Stimulated activated CD8-positive, alpha-beta memory T cell treated with anti-CD3 and anti-CD28 coated beads, Interleukin-15, amount 100 ng/mL, for 48 hours (primary cell): Measurements from ENCODE around the gene LENEP.

Source experiments
- DNase-seq, 2 donors: peaks; one replicate each; pipeline ENCODE4 v3.0.0-alpha.2; 2020; ENCODE audit warnings: low read depth in 2 of 2

LENEP gene

DNA sequence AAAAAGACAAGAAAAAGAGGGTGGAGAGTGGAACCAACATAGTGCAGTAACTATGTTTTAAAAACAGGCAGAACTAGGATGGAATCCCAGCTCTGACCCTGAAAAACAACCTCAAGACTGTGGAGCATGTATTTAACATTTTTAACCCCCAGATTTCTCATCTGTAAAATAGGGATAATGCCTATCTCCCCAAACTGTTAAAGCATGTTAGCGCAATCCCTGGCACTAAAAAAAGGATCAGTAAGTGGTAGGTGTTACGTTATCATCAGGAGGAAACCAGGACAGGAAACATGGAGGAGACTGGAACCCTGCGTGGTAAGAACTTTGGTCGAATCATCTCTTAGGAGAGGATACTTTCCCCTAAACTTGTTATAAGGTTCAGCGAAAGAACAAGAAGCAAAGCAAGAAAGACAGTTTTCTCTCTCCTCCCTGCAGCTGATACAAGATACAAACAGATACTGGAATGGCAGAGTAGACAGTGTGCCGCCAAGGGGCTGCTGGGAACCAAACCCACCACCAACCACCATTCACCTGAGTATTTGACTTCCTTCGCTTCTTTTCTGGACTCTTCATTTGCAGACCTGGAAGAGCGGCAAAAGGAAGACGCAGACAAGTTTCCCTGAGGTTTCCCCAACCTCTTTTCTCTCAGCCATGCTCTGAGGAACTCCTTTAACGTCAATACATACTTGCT lies 32.8 kb upstream of the LENEP start:
- DNase-seq, result no peak

DNA sequence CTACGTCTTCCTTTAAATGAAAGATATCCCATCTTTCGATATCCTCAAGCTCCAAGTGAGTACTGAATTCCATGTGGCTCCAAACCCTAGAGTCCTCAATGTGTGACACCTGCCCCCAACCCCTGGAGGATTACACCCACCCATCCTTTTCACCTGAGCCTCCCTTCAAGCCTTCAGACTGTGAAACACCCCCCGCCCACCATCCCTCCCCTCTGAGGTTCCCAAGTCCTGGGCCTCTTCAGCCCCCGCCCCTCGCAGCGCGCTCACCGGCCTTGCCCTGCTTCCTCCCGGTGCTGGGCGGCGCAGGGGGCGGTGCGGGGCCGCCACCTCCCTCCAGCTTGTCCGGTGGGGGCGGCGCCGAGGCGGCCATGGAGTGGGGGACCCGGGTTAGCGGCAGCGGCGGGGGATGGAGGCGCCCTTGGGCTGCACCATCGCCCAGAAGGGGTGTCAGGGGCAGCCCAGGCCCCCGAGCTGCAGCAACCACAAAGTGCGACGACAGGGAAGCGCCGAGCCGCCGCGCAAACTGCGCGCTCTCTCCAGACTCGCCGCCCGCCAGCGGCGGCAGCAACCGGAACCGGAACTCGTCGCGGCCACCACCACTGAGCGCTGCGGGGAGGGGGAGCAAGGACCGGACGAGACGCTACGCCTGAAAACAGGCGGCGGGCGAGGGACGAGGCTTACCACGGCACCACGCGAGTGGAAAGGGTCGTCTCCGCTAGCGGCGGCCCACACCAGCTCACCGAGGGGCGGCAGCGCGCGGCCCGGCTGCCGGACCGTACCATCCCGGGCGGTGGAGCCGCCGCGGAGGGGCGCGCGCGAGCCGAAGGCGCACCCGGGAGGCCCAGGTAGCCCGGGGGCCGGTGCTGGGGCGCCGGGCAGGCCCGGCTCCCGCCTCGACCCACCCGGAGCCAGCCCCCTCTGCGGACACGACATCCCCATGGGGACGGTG lies 31.9 kb upstream of the LENEP start, which contains the start of gene PYGO2:
TSS of gene PYGO2 (minus strand) at position 576 of the 949 bp plus-strand sequence. CDS start at position 370, 206 bp downstream.
- DNase-seq, result peak; percentile 78 to 81

DNA sequence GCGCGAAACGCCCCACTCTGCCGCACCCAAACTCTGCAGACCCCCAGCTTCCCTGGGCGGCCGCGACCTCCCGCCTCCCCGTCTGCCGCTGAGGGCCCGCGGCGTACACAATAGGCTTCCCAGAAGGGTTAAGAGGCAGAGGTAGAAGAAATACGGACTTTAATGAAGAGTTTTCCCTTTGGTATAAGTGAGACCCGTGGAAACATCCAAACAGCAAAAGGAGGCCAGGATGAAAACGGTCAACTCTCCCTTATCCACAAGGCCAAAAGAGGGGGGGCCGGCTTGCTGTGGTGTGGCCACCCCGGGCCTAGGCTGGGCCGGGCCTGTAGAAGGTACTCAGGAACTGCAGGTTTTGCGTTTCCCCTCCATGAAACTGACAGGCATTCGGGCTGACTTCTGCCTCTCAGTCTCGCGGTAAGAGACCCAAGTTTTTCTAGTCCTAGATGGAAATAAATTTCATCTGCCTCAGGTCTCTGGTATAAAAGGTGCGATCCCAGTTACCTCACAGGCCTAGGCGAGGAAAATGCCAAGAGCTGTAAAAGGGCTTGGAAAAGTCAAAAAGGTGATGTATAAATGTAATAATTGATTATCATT lies 31.1 kb upstream of the LENEP start:
- DNase-seq, result no peak

DNA sequence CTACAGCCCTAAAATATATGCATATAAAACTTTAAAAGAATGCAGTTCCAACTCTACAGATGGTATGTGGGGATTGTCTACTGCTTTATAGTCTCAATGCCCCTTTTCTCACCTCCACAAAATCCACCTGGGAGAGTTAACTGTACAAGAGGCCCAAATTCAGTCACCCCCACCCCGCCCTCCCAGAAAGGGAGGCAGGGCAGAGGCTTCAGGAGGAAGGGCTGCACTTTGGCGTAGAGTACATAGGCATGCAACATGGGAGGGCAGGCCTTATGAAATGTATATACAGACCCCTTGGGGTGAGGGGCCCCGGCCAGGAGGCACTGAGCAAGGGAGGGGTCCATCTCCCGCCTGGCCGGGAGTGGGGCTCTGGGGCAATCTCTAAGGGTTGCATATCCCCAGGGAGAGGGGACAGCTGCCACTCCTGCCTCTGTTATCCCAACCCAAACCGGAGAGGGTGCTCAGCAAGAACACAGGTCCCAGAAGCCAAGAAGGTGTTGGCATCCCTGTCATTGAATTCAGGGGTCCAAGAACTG lies 30.5 kb upstream of the LENEP start:
- DNase-seq, result no peak

DNA sequence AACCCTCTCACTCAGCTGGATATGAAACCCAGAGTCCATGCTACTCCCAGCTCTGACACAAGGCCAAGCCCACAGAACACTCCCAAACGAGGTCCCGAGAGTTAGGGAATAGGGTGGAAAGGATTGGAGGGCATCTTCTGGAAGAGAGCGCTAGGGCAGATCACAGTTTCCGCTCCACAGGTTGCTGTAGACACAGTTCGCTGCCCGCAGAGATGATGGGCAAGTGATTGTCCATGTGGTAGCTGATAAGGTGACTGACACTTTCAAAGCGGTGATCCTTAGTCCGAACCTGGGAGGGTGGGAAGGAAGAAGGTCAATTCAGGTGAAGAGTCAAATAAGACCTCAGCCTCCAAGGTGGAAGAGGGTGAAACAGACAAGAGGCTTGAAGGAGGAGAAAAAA lies 29.7 kb upstream of the LENEP start:
- DNase-seq, result no peak

DNA sequence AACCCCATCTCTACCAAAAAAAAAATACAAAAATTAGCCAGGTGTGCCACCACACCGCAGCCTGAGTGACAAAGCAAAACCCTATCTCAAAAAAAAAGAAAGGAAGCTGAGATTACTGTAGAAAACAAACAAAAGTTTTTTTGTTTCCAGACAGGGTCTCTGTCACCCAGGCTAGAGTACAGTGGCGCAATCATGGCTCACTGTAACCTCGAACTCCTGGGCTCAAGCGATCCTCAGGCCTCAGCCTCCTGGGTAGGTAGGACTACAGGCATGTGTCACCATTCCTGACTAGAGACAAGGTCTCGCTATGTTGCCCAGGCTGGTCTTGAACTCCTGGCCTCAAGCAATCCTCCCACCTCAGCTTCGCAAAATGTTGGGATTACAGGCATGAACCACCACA lies 29.0 kb upstream of the LENEP start:
- DNase-seq, result no peak

DNA sequence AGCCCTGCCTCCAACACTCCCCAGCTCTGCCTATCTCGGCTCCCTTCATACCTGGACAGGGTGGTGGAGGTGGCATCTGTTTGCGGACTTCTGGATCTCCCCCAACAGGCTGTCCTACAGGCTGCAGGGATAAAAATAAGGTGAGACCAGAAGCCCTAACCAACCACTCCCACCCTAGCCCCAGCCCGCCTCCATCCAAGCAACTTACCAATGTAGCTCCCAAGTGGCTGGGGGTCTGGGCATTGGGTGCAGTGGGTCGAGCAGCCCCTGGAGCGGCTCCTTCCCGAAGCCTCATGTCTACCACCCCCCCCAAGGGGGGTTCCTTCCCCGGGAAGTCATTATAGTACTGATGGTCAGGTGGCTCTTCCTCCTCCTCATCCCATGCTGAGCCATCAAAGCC lies 27.3 kb upstream of the LENEP start:
- DNase-seq, result no peak

DNA sequence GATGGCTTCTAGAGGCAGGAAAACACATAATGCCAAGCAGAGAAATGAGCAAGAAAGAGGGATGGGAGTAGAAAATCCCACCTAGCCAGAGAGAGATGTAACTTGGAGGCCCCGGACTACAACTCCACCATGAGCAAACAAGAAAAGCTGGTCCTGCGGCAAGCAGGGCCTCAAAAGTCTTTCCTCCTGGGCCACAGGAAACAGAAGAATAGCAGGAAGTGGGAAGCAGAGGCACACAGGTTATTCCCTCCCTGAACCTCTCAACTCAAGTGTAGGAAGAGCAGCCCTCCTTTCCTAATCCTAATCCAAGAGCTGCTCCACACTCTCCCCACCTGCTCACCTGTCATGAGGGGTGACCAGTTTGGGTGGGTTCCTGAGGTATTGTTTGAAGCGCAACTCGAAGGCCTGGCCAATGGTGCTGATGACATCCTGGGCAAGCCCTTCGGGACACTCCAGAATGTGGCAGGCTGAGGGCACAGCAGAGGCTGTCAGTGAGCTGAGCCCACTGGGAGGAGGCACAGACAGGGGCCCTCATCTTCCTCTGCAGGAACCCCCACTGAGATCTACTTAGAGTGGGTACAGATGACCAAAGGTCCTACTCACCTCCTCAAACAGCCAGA lies 25.9 kb upstream of the LENEP start:
- no peak for DNase-seq

DNA sequence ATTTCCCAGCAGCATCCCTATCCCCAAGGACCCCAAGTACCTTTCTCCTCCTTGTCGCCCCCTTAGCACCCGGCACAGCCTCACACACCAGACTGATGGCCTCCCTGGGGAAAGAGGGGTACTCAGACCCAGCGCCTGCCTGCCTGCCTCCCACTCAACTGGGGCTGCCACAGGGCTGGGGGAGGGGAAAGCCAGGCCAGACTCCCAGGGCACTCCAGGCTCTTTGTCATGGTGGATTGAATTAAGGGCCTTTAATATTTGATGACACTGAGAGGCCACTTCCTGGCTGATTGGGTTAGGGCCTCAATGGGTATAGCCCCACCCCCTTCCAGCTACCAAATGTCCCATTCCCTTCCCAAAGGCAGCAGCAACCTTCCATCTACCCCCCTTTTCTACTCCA lies 24.7 kb upstream of the LENEP start:
- no peak for DNase-seq

DNA sequence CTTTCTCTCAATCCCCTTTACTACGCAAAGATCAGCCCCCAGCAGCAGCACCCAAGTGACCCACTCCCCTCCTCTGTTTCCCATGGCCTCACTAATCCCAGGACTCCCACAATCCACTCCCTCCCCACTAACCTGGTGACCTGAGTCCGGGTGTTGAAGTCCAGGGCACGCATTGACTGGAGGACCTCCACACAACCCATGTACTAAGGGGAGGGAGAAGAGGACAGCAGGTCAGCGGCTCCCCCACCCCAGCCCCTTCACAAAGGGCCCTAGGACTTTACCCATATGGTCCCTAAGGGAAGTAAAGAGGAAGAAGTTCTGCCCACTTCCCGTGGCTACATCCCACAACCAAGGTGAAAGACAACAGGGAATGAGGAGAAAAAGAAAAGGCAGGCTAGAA lies 24.1 kb upstream of the LENEP start:
- no peak for DNase-seq

DNA sequence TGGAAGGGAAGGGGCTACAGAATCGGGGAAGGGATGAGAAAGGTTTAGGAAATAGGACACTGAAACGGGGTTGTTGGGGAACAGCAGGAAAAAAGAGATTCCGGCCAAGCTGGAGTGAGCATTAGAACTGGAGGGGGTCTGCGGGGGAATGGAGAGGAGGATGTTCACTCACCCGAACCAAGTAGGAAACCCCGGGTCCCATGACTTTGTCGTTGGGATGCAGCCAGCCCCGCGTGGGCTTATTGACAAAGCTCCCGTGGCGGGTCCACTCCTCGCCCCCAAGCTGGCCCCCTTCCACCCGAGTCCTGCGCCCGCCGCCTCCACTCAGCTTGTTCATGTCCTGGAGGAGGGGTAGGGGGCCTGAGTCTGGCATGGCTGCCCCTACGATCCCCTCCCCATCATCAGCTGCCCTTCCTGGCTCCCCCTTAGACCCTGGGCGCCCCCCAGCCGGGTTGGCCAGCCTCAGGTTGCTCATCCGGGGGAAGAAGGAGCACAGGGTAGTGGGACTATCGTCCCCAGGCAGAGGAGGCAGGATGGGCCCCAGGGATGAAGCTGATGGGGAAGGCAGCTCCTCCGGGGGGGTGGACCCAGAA lies 23.4 kb upstream of the LENEP start:
- DNase-seq, result no peak

DNA sequence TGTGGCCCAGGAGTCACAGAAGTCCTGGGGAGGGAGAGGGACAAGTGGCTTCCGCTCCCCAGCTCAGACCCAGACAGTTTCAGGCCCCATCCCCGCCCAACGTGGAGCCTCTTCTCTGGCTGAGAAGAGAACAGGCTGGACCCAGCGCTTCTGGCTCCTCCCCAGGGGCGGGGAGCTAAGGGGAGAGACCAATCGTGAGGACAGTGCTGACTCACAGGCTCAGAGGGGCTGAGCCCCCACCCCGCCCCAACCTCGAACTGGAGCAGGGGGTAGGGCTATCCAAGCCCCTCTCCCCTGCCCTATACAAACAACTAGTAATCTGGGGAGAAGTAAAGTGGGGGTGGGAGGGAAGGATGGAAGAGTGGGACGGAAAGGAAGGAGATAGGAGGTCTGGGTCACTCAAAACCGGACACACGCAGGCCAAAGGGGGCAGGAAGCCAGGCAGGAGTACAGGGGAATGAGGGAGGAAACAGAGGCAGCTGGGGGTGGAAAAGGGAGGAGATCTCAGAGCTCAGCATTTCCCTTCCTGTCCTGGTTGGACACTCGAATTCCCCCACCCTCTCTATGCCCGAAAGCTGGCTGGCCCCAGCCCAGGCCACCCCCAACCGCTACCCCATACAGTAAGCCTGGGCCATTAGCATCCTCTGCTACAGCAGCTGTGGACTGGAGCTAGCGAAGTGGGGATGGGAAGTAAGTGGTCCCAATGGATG lies 22.6 kb upstream of the LENEP start, which contains the start of gene SHC1:
TSS of gene SHC1 (minus strand) at position 117 of the 710 bp plus-strand sequence. CDS start 221 bp downstream, outside the sequence.
- DNase-seq, result no peak

DNA sequence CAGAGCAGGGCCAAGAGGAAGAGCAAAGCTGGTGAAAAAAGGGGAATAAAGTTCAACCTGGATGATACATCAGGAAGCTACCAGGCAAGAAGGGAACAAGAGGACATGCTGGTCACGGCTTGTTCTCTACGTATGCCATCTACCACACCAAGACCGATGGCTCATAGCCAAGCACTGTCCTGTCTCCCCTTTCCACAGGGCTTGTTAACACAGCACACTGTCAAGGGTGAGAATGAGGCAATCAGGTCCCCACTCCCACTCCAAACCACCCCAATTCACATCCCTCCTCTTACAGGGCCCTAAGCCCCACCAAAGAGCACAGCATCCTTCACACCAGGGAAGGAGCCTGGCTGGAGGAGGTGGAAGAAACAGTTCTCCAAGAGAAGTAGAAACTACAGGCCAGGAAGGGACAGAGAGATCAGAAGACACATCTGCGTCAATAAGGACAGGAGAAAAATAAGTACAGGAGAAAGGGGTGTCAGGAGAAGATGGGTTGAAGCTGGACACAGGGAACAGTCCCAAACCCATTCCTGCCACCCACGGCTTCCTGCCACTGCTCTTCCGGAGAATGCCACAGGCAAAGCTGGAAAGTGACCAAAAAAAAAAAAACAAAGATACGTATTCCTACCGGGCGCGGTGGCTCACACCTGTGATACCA lies 21.9 kb upstream of the LENEP start:
- no peak for DNase-seq

DNA sequence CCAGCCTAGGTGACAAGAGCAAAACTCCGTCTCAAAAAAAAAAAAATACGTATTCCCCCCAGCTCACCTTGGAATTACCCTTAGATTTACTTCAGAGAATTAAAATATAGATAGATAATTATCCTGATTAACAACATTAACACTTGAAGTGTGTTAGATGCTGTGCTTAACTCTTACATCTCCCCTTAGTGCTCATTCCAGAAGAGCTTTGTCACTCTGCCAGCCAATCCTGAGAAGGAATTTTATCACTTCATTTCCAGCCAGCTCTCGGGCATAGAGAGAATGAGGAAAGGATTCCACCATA lies 21.2 kb upstream of the LENEP start:
- DNase-seq, result no peak

DNA sequence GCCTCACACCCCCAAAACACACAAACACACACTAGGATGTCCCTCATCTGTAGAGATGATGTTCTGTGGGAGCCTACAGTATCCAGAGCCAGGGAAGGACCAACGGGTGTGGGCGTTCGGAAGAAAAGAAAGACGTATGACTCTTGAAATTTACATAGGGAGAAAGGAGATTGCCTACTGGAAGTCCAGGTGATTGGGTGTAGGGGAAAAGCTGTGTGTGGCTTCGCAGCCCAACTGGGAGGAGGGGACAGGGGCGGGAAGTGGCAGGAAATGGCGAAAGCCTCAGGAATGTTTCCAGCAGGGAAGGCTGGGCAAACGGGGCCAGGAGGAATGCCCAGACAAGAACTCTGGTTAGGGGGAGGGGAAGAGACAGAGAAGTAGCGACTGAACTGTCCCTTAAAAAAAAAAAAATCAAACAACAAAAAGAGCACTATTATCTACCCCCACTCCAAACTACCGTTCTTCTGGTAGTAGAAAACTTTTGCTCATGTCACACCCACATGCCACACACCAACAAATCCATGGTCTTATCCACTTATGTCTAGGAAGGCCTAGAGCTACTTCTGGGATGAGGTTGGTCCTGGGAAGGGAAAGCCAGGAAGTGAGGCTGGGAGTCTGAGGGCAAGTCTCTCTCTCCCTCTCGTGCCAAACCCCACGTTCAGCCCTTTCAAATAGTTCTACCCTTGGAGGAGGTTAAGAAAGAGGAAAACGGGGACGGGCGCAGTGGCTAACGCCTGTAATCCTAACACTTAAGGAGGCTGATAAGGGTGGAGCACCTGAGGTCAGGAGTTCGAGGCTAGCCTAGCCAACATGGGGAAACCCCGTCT lies 20.7 kb upstream of the LENEP start:
- no peak for DNase-seq

DNA sequence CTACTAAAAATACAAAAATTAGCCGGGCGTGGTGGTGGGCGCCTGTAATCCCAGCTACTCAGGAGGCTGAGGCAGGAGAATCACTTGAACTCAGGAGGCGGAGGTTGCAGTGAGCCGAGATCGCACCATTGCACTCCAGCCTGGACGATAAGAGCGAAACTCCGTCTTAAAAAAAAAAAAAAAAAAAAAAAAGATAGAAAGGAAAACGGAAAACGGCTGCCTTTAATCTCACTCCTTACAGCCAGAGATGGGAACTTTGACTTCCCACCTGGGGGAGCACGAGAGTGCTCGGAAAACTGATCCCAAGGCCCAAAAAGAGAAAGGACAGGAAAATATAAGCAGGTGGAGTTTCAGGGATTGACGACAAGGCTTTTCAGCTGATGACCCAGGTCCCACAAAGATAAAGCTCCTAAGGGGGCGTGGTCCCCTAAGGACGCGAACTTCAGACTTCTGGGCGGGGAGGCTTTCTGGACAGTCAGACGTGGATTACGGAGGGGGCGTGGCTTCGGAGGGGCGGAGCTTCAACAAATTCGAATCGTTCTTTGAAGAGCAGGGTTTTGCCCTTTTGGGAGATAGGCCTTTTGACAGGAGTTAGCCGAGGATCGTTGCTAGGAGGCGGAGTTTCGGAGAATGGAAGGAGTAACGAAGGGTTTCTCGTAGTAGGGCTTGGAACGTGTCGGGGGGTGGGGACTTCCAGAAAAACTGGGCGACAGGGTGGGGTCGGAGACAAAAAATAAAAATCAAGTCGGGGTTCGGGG lies 19.9 kb upstream of the LENEP start:
- DNase-seq, result peak; percentile 86 to 90

DNA sequence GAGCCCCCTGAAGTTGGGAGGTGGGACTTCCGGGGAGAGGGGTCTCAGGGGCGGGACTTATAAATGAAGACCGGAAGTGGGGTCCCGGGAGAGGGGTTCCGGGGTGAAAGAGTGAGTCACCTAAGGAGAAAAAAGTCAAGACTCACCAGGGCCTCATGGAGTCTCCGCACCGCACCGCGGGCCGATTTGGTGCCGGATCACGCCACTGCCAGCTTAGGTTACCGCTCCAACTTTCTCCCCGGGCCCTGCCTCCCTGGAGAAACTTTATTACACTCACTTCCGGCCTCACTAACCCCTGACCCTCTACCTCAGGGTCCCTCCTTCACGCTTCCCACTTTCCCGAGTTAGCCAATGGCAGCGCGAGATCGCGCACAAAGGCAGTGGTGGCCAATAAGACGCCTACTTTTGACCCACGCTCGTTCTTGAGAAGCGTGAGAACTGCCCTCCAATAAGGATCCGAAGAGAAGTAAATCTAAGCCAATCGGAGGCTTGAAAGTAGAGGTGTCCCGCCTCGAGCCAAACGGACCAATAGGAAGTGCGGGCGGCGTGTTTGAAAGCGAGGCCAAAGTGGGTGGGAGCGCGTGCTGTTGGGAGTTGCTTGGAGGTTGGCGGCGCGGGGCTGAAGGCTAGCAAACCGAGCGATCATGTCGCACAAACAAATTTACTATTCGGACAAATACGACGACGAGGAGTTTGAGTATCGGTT lies 19.1 kb upstream of the LENEP start, which contains the start of gene CKS1B:
TSS of gene CKS1B (plus strand) at position 580 of the 706 bp plus-strand sequence. CDS start at position 645, 65 bp downstream.
- peak; percentile 90 to 92 for DNase-seq
